ENCODE measurements around the gene P2RY12.

P2RY12 gene

GRCh38 chr3:151330899-151331298 is 53.7 kb downstream of the P2RY12 start:
- DNase-seq, result no peak

GRCh38 chr3:151330379-151330778 is 54.2 kb downstream of the P2RY12 start:
- no peak for DNase-seq

GRCh38 chr3:151329363-151329762 is 55.2 kb downstream of the P2RY12 start, which contains the start of gene P2RY13:
Gene P2RY13, minus strand, starts transcription at chr3:151329549. Its CDS starts 21 bp downstream, at chr3:151329528.
- DNase-seq, result no peak

- no peak for DNase-seq
These were observed 56.1 kb downstream of the P2RY12 start for GRCh38 chr3:151328298-151328995.

- DNase-seq, result no peak
These were observed 56.9 kb downstream of the P2RY12 start for GRCh38 chr3:151327571-151328198.

GRCh38 chr3:151322511-151322910 is 62.0 kb downstream of the P2RY12 start:
- DNase-seq, result no peak

GRCh38 chr3:151321526-151321925 is 63.0 kb downstream of the P2RY12 start:
- no peak for DNase-seq

GRCh38 chr3:151320131-151320530 is 64.4 kb downstream of the P2RY12 start:
- no peak for DNase-seq

GRCh38 chr3:151319628-151320027 is 64.9 kb downstream of the P2RY12 start:
- DNase-seq, result no peak

- DNase-seq, result no peak
These were observed 65.6 kb downstream of the P2RY12 start for GRCh38 chr3:151318991-151319390.

GRCh38 chr3:151318313-151318712 is 66.2 kb downstream of the P2RY12 start:
- DNase-seq, result no peak

GRCh38 chr3:151316267-151316991 is 68.1 kb downstream of the P2RY12 start, which contains the start of gene GPR87:
Gene GPR87, minus strand, starts transcription at chr3:151316820. Its CDS starts 16,720 bp downstream, at chr3:151300100.
- no peak for DNase-seq

GRCh38 chr3:151315846-151316245 is 68.7 kb downstream of the P2RY12 start:
- no peak for DNase-seq

GRCh38 chr3:151315136-151315535 is 69.4 kb downstream of the P2RY12 start:
- DNase-seq, result no peak

- no peak for DNase-seq
These were observed 70.0 kb downstream of the P2RY12 start for GRCh38 chr3:151314593-151314992.

- no peak for DNase-seq
These were observed 70.4 kb downstream of the P2RY12 start for GRCh38 chr3:151314137-151314536.

GRCh38 chr3:151312972-151313371 is 71.6 kb downstream of the P2RY12 start:
- no peak for DNase-seq

GRCh38 chr3:151309566-151309965 is 75.0 kb downstream of the P2RY12 start:
- no peak for DNase-seq

- no peak for DNase-seq
These were observed 76.7 kb downstream of the P2RY12 start for GRCh38 chr3:151307583-151308488.

- no peak for DNase-seq
These were observed 77.4 kb downstream of the P2RY12 start for GRCh38 chr3:151307131-151307530.

GRCh38 chr3:151306168-151306810 is 78.3 kb downstream of the P2RY12 start:
- DNase-seq, result no peak

- no peak for DNase-seq
These were observed 78.8 kb downstream of the P2RY12 start for GRCh38 chr3:151305775-151306151.
